CD4-positive, alpha-beta T cell treated with Interleukin-17A for 4 hours (primary cell): ENCODE data around the gene ZPLD1.

Experiments
- DNase-seq: peaks from one replicate; pipeline ENCODE4 v3.0.0-alpha.2; 2020; ENCODE audit warnings: mixed read lengths

ZPLD1 gene

DNA sequence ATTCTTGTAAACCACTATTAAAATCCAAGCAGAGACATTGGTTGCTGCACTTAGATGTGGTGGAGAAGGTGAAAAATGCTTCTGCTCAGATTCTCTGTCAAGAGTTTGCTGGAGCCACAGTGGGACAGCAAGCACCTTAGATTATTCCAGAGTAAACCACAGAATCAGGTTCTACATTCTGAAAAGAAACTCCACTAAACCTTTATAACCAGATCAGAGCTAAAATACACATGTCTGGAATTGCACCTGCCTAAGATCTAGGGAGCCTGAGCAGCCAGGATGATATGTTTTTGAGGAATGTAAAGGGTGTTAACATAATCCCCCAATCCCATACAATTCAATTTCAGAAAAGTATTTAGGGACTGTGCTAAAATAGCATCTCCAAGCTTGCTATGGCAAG, at the start of gene ZPLD1:
Gene ZPLD1 (plus strand): TSS at position 301 of the 400 bp plus-strand sequence. CDS start 3,473 bp downstream, outside the sequence.
- DNase-seq, result no peak

DNA sequence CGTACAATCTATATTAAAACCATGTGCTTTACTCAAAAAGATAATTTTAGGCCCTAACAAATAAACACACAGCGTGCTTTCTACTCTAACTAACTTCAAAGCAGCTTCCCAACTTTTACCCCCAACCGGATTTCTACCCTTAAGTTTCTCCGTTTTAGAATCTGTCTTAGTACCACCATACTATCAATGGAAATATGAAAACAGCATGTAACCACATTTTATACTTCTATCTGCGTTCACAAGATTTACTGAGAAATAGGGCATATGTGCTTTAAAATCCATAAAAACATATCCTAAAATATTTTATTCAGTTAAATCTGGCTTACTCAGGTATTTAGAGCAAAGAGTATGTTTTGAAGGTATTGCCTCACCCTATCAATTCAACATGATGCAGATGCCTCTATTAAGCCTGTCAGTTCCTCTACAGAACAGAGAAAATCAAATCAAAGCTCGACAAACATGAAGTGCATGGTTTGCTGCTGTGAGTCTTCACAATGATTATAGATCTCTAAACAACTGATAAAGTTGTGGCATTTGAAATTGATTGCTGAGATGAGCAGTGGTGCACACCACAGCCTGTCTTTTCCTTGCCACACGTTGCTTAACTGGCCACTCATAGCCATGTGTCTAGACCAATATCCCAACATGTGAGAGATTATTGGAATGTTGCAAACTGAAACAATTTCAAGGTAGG, 44.5 kb upstream of the ZPLD1 start:
- no peak for DNase-seq

DNA sequence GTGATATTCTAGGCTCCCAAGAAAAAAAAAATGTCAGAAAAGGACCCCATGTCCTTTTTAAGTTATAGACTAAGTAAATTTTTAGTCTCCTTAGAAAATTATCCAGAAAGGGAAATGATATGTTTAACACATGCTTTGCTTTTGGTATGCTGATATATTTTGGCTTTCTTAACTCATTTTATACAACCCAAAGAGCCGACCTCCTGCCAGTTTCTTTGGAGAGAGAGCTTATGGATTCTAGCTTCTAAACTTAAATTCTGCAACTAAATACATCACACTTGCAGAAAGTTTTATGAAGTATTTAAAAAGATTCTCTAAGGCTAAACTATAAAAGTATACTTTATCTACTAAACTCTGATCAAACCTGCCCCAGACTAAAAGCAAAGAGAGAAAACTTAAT, 43.9 kb upstream of the ZPLD1 start:
- no peak for DNase-seq

DNA sequence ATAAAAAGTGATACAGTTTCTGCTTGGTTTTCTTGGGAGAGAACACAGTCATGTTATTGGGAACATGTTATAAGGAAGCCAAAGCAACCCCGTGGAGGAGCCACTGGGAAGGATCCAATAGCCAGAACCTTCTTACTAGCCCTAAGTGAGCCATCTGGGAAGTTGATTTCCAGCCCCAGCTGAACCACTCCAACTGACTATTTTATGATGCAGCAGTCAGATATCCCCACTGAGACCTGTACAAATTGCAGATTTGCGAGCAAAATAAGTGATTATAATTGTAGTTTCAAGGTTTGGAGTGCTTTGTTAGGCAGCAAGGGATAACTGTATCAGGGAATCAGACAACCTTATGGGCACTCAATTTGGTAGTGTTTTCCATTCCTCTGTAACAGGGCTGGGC, 43.3 kb upstream of the ZPLD1 start:
- no peak for DNase-seq

GRCh38 chr3:102394517-102394916, 40.3 kb upstream of the ZPLD1 start:
- DNase-seq, result no peak

GRCh38 chr3:102398176-102398575, 36.6 kb upstream of the ZPLD1 start:
- DNase-seq, result no peak

- no peak for DNase-seq
Measured at GRCh38 chr3:102398666-102399065, 36.1 kb upstream of the ZPLD1 start.

DNA sequence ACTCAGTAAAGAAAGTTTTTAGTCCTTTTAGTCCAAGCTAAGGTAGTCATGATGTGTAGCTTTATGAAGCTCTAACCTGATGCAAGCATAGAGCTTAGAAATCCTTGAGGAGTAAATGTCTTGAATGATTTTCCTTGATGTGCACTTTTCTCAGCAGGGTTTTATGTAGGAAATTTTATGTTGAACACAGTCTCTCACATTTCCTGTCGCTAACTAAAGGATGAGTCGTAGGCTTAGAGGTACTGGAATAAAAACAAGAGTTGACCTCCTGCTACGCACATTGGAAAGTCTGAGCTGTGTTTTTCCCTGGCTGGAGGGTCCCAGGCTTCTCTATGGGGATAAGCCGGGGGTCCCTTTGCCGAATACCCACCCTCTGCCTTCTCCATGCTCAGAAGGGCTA, 34.7 kb upstream of the ZPLD1 start:
- no peak for DNase-seq

- no peak for DNase-seq
Measured at GRCh38 chr3:102400766-102401165, 34.0 kb upstream of the ZPLD1 start.

DNA sequence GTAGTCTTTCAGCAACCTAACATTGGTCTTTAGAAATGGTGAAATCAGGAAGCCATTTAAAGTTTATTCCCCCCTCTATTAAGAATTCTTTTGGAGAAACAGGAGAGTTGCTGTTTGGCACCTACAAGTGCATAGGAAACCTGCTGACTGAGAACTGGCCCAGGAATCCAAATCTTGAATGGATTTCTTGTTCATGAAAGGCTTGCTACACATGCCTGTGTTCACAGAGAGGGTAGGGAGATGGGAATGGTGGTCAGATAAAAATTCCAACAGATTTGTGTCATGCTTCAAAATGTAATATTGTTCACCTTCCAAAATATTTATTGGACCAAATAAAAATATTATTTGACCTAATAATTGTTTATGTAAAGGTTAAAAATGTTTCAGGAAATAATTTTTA, 24.2 kb upstream of the ZPLD1 start:
- no peak for DNase-seq

DNA sequence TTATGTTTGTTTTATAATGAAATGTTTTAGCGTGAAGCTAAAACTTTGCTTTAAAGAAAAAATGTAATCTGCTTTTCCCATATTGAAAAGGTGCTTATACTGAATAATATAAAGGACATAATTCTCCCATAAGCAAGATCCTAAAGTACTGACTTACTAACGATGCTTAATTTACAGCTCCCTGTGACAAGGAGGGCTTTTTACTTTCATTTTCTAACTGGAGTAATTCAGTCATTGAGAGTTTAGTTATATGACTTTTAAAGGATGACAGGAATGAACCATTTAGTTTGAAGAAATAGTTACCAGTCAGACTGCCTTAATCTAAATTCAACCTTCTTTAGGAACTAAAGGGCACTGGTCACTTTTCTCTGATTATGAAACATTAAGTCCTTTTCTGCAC, 19.3 kb upstream of the ZPLD1 start:
- no peak for DNase-seq

DNA sequence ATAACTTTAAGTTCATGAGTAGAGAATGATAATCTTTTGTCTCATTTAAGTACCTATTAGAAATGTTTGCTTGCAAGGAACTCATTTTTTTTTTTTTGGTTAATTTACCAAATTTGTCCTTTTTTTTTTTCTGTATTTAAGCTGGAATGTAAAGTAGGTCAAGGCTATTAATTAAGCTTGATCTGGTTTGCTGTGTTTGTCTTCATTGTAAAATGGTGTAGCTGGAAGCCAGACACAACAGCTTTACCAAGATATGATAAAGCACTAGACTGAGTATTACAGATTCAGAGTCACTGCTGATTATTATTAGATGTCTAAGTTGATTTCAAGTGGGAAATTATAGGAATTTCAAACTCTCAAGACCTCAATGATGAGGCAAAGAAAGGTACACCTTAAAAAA, 15.0 kb upstream of the ZPLD1 start:
- DNase-seq, result no peak

- no peak for DNase-seq
Measured at GRCh38 chr3:102441832-102442231, 7.0 kb downstream of the ZPLD1 start.

GRCh38 chr3:102443021-102443420, 8.2 kb downstream of the ZPLD1 start:
- no peak for DNase-seq

GRCh38 chr3:102444101-102444500, 9.3 kb downstream of the ZPLD1 start:
- no peak for DNase-seq

- DNase-seq, result no peak
Measured at GRCh38 chr3:102447272-102447671, 12.5 kb downstream of the ZPLD1 start.

GRCh38 chr3:102449341-102449740, 14.5 kb downstream of the ZPLD1 start:
- no peak for DNase-seq

DNA sequence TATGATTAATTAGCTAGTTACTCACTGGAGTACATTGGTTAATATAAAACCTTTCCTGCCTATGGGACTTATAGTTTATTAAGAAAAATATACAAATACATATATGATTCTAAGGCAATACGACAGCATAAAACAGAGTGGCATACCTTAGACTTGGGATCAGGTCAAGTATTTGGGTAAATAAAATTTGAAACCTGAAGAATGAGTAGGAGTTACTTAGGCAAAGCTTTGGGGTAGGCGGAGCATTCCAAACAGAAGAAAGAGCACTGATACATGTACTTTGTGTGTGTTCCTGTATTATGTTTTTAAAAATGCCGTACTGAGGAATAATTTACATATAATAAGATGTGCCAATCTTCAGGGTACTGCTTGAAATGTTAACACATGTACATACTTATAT, 15.1 kb downstream of the ZPLD1 start:
- DNase-seq, result no peak

DNA sequence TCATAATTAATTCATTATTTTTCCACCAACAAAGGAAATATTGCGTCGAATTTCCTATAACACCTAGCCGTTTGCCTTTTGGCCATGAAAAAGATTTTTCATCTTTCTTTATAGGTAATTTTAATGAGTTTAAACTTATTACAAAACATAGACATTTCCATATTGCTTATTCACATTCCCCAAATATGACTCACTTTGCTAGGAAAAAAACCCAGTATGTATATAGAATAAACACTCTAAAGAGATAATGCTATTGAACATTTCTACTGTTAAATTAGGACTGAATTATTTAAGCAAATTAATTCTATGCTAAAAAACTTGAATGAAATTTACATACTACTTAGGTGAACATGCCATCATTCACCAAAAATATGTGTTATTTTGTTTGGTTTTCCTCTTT, 16.2 kb downstream of the ZPLD1 start:
- DNase-seq, result no peak

GRCh38 chr3:102451543-102451942, 16.7 kb downstream of the ZPLD1 start:
- DNase-seq, result no peak

DNA sequence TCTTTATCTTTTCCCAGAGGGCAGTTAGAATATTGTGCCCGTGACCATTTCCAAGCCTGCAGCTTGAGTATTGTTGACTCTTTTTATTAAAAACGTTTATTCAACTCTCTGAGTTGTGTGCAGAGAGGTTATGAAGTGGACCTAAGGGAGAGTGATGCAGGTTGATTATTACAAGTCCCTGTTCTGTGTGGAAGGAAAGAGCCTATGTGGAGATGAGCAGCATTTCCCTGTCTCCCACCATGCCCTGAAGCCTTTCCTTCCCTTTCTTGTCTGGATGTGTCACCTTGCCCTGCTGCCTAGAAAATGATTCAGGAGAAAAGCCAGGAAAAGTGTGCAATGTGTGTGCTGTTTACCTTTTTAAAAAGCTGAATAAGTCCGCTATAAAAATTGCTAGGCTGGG, 19.4 kb downstream of the ZPLD1 start:
- no peak for DNase-seq

DNA sequence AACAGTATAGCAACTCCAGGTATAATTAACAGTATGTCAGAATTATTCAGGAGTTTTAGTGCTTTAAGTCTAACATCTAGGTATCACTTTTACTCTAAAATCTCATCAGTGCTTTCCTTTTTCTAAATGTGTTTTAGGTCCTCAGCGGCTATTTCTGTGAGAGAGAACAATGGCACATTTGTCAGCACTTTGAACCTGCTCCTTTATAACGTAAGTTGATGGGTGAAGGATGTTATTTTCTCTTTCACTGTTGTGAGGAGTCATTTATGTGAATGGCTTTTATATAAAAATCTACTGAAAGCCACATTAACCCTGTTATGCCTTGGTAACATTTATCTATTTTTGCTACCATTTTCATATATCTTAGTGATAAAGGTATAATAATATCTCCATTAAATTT, 22.8 kb downstream of the ZPLD1 start:
- no peak for DNase-seq

- no peak for DNase-seq
Measured at GRCh38 chr3:102460579-102460978, 25.8 kb downstream of the ZPLD1 start.

- DNase-seq, result no peak
Measured at GRCh38 chr3:102464261-102464660, 29.4 kb downstream of the ZPLD1 start.

GRCh38 chr3:102466001-102466400, 31.2 kb downstream of the ZPLD1 start:
- DNase-seq, result no peak
